ENCODE results near the gene RRAS2. TPM values are rescaled to one million over a fixed set of nuclear protein-coding genes. Genes with fewer than 3 reads are reported as not detected.
"Not testable (repeated sequence)": the region's sequence is repeated elsewhere in the genome, so short reads cannot be mapped to it uniquely, and the experiment has no call there.

The RRAS2 gene
- total RNA-seq, 4 donors from 2014 or later = 24.1 to 28.5 (median 25.5) TPM

DNA sequence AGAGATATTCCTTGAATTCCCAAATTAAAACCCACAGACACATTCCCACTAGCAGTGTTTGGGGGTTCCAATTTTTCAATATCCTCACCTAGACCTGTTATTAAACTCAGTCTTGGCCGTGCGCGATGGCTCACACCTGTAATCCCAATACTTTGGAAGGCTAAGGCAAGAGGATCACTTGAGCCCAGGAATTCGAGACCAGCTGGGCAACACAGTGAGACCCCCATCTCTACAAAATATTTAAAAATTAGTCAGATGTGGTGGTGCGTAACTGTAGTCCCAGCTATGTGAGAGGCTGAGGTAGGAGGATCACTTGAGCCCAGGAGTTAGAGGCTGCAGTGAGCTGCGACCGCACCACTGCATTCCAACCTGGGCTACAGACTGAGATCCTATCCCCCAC is 53.3 kb downstream of the RRAS2 start:
- over 99% methylated on average over 7 of the region's 7 CpGs for WGBS
- Histone ChIP-seq H3K4me1 (peaks cover 20% of the 10 kb centered on the region), H3K36me3 (no peaks in the 10 kb centered on the region), H3K27me3 (no peaks in the 10 kb centered on the region), H3K4me3 (no peak overlapping the region), H3K27ac (no peak overlapping the region), H3K9me3 (no peaks in the 10 kb centered on the region)
- no peak for DNase-seq (ENCODE audit: low spot score in 2 of 2)
- no peak for TF ChIP-seq POLR2AphosphoS5 (IDR thresholded peaks at IDR 0.05)

- Histone ChIP-seq H3K27ac (no peak overlapping the region), H3K9me3 (no peaks in the 10 kb centered on the region), H3K4me3 (no peak overlapping the region), H3K27me3 (no peaks in the 10 kb centered on the region), H3K4me1 (peaks cover 26% of the 10 kb centered on the region), H3K36me3 (no peaks in the 10 kb centered on the region)
- no peak for TF ChIP-seq CTCF (IDR thresholded peaks at IDR 0.05)
- no peak for TF ChIP-seq POLR2A (IDR thresholded peaks at IDR 0.05)
- no peak for DNase-seq (ENCODE audit: low spot score in 2 of 2)
These were observed 54.4 kb downstream of the RRAS2 start for GRCh38 chr11:14304601-14305000.

GRCh38 chr11:14300661-14301304 is 58.2 kb downstream of the RRAS2 start:
- no peak overlapping the region for H3K27ac ChIP-seq
- no peak overlapping the region for H3K4me3 ChIP-seq
- peaks cover 13% of the 10 kb centered on the region for H3K4me1 ChIP-seq
- no peak for DNase-seq (ENCODE audit: low spot score in 2 of 2)
- no peaks in the 10 kb centered on the region for H3K36me3 ChIP-seq
- H3K9me3 ChIP-seq = no peaks in the 10 kb centered on the region
- WGBS = 36% methylated on average over 6 of the region's 6 CpGs
- no peaks in the 10 kb centered on the region for H3K27me3 ChIP-seq
- TF ChIP-seq CTCF (IDR thresholded peaks at IDR 0.05) = peak; percentile 62 to 66
- TF ChIP-seq EP300 (IDR thresholded peaks at IDR 0.05) = no peak

DNA sequence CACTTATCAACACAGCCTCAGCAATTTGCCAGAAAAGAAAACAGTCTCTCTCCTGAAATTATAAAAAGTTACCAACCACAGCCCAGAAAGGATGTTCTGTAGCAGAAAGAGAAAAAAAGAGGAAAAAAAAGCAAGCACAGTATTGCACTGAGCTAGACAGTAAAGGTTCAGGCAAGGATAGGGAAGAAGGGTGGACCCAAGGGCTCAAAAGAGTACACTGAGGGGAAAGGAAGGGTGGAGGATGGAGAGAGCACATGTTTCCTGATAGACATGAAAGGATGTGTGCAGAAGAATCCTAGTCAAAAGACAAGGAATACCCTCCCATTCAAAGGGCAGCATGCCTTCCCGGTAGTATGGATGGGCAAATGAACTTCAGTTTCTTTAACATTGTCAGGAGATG is 59.1 kb downstream of the RRAS2 start:
- no peaks in the 10 kb centered on the region for H3K36me3 ChIP-seq
- no peak for TF ChIP-seq EP300 (IDR thresholded peaks at IDR 0.05)
- no peaks in the 10 kb centered on the region for H3K27me3 ChIP-seq
- 67% methylated on average over 1 of the region's 1 CpG for WGBS
- no peak for DNase-seq (ENCODE audit: low spot score in 2 of 2)
- H3K27ac ChIP-seq = no peak overlapping the region
- peaks cover 13% of the 10 kb centered on the region for H3K4me1 ChIP-seq
- no peaks in the 10 kb centered on the region for H3K9me3 ChIP-seq
- H3K4me3 ChIP-seq = no peak overlapping the region

DNA sequence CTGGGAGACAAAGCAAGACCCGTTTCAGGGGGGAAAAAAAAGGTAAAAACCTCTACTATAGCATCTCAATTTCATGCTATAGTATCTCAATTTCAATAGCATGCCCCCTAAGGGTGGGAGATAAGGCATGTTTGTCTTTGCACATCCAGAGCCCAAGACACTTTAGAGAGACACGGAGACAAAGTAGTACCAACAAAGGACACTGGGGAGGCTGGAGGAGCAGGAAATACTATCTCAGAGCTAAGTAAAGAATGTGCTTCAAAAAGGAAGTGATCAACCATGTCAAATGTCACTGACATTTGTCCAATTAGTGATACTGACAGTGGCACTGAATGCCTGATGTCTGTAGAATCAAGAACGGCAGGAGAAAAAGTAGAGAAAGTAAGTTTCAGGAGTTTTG is 68.6 kb downstream of the RRAS2 start:
- DNase-seq (ENCODE audit: low spot score in 2 of 2) = no peak
- 93% methylated on average over 3 of the region's 3 CpGs for WGBS
- Histone ChIP-seq H3K27me3 (no peaks in the 10 kb centered on the region), H3K4me1 (no peaks in the 10 kb centered on the region), H3K36me3 (peaks cover 3% of the 10 kb centered on the region), H3K4me3 (no peak overlapping the region), H3K9me3 (no peaks in the 10 kb centered on the region), H3K27ac (no peak overlapping the region)
- TF ChIP-seq POLR2AphosphoS5 (IDR thresholded peaks at IDR 0.05) (no peak), CTCF (IDR thresholded peaks at IDR 0.05) (no peak), POLR2A (IDR thresholded peaks at IDR 0.05) (no peak), EP300 (IDR thresholded peaks at IDR 0.05) (no peak)

DNA sequence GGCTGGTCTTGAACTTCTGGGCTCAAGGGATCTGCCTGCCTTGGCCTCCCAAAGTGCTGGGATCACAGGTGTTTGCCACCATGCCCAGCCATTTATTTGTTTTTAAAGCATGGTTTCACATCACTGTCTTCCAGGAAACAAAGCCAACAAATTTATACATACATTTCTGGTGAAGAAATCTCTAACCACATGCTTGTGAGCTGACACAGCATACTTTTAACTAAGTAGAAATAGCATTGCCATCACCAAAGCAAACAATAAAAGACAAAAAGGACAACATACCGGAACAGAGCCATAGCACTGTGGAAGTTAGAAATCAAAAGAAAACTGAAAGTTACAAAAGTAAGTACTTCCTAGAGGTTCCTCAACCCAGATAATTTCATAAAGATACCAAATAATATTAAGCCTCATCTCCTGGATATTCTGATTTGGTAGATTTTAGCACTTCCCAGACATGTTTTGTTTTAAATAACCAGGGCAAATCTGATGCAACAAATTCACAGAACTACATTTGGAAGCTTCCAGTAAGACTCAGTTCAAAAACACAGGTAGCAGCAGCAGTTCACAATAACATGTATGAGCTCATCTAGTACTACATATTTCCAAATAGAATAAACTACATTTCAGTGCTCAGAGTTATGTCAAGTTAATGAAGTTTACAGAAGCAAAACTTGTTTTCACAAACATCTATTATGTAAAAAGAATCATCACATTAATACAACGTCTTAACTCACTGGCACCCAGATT is 70.6 kb downstream of the RRAS2 start:
- Histone ChIP-seq H3K27me3 (no peaks in the 10 kb centered on the region), H3K4me3 (no peak overlapping the region), H3K9me3 (no peaks in the 10 kb centered on the region), H3K4me1 (no peaks in the 10 kb centered on the region), H3K36me3 (peaks cover 3% of the 10 kb centered on the region), H3K27ac (no peak overlapping the region)
- no peak for TF ChIP-seq EP300 (IDR thresholded peaks at IDR 0.05)
- no peak for TF ChIP-seq POLR2A (IDR thresholded peaks at IDR 0.05)
- TF ChIP-seq CTCF (IDR thresholded peaks at IDR 0.05) = no peak
- TF ChIP-seq POLR2AphosphoS5 (IDR thresholded peaks at IDR 0.05) = no peak
- DNase-seq (ENCODE audit: low spot score in 2 of 2) = no peak
- 90% methylated on average over 2 of the region's 2 CpGs for WGBS

DNA sequence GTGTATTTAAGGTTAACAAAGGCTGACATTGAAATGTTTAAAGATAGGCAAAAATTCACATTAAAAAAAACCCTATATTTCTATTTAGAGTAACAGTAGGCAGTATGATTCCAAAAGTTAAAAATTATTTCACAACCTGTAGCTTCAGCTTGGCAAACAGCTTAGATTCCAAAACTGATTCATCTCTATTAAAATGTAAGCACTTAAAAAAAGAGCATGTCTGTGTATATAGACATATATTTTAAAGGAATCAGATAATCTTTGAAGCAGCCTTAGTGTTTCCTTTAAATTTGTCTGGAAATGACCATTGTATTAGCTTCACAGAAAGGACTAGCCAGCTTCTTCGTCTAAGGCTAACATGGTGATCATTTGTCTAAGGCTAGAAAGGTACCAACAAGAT is 80.1 kb downstream of the RRAS2 start:
- H3K9me3 ChIP-seq; H3K4me3 ChIP-seq; H3K27ac ChIP-seq; H3K27me3 ChIP-seq; H3K4me1 ChIP-seq; DNase-seq (ENCODE audit: low spot score in 2 of 2): not testable (repeated sequence)
- H3K36me3 ChIP-seq = peaks cover 18% of the 10 kb centered on the region
- 97% methylated on average over 1 of the region's 1 CpG for WGBS
